ENCODE measurements around the gene MRPL11.

The MRPL11 gene

GRCh38 chr11:66438504-66439466, at the start of gene MRPL11:
TSS of gene MRPL11 (minus strand) at chr11:66438848. CDS start at chr11:66438754, 94 bp downstream.
- peak; percentile 80 for DNase-seq

DNA sequence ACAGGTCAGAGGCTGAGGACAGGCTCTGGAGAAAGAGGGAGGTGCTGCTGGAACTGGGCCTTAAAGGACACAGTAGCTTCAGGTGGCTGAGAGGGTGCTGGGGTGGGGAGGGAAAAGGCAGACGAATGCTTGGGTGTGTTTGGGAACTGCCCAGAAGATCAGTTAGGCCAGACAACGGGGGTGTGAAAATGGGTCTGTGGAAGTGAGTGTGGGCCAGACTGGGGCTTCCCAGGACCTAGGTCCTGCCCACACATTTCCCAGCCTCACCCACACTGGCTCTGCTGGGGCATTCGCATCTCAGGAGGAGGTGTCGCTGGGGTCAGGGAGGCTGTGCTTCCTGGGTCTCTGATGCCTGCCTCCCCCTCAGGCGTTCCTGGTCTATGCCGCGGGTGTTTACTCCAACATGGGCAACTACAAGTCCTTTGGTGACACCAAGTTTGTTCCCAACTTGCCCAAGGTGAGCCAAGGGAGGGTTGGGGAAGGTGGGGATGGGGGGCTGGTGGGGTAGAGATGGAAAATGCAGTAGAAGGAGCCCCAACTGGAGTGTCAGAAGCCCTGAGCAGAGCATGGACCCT, 46.2 kb upstream of the MRPL11 start:
- no peak for DNase-seq

GRCh38 chr11:66480117-66480938, 41.7 kb upstream of the MRPL11 start, which contains the start of gene DPP3:
TSS of gene DPP3 (plus strand) at chr11:66480434. CDS start at chr11:66482201, 1,767 bp downstream.
- DNase-seq: peak; percentile 89

DNA sequence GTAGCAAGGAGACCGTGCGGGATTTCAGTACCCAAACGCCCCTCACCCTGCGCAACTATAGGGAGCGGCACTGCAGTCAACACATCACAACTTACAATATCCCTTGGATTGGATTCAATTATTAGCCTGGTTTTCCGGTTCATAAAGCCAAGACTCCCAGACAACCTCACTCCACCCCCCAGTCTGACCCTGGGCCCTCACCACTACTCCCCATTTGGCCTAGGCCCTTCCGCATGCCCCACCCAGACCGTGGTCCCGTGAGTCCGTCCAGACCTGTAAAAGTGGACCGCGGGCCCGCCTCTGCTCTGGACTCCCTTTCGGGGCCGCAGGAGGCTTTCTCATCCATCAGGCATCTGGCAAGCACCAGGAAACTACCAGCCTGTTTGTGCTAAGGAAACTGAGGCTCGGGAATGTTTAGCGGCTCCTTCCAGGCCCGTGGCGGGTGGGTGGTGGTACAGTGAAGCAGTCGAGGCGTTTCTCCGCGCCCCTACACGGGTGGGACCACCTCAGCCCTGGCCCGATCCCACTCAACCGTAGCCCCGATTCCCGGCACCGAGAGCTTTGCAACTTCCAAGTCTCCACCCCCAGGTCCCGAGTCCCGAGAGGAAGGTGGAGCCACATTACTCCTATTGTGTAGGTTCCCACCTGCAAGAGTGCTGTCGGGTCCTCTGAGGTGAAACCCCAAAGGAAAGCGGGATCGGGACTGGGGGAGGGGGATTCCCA, 40.9 kb upstream of the MRPL11 start:
- DNase-seq: no peak

DNA sequence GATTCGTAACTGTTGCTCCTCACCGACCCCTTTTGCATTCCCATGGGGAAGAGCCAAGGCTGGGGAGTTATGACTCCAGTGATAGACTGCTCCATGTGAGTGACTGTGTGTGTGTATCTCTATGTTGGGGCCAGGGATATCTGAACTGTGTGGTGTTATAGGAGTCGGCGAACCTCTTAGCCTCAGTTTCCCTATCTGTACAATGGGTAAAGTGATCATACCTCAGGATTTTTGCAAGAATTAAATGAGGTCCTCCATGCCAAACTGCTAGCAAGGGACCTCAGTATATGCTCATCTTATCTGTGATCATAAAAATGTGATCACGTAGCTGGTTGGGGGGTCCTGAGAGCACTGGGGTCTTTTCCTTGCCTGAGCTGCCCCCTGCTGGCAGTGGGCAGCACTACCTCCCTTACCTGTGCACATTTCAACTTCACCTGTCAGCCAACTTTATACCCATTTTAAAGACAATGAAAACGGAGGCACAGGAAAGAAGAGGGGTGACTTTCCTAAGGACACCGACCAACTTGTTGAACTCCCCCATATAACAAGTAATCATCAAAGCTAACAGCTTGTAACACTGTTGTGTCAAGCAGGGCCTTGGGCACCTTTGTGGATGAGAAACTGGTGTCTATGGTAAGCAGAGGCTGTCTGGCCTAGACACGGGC, 40.2 kb upstream of the MRPL11 start:
- no peak for DNase-seq

DNA sequence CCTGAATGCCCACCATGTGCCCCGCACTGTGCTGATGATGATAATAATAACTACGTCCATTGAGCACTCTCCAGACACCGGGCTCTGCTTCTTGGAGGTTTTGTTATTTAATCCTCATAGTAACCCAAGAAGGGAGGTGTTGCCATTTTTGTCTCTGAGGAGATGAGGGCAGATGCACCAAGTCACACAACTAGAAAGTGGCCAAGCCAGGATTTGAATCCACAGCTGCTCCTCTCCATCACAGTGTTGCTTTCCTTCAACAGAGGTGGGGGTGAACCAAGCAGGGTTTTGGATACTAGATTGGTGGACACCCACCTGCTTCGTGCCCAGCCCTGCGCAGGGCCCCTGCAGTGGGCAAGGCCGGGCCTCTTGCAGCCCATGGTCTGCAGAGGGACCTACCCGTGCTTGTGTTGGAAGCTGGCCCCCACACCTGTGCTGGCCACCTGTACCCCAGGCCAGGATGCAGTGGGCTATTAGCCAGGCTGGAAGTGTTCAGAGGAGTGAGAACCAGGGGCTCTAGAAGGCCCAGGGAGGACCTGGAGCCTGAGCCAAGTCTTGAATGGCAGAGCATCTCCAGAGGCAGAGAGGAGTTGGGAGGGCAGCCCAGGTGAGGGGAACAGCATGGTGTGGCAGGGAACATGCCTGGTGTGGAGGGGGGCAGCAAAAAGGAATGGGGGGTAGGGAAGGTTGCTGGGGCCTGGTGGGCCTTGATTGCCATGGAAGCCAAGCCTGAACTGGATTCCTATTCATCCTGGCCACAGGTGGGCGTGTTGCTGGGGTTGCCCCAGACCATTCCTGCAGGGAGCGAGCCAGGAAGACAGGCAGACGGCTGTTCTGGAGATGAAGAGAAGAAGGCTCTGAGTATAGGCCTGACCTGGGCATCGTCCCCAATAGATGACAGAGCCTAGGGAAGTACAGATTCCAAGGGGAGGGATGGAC, 38.9 kb upstream of the MRPL11 start:
- DNase-seq: no peak

DNA sequence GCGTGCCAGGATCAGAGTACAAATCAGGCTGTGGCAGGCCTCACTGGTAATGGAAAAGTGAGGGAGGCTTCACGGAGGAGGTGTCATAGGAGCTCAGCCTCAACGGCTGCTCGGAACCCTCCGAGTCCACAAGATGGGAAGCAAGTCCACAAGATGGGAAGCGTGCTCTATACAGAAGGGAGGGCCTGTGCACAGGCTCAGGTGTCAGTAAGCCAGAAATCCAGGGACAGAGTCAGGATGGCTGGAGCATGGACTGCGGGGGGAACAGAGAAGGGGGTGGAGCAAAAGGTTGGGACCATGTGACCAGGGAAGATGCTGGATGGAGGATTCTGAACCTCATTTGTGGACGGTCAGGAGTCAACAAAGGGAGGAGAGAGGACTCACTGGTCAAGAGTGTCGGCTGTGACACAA, 38.2 kb upstream of the MRPL11 start:
- no peak for DNase-seq

DNA sequence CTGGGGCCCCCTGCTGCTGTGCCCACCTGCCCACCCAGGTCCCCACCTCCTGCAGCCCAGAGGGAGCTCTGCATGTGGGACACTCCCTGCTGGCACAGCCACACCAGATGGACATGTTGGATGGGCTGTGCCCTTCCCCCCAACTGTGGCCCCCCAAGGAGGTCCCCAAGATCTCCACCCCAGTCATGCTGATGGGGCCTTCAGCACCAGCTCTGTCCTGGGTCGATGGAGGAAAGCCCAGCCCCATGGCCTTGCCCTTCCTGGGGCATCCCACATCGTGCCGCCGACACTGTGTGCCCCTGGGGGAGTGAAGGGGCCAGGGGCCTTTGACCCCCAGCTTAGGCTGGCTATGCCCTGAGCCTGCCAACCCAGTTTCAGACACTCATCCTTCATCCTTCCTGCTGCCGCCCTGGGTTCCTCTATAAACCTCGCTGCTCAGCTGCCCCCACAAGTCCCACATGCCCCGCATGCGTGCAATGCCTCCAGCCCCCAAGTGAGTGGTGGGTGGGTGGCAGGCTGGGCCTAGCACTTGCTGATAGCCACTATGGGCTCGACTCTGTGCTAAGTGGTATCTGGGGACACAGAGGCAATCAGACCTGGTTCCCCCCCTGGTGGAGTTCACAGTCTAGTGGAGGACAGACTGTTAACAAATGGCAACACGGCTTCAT, 37.7 kb upstream of the MRPL11 start:
- DNase-seq: no peak

DNA sequence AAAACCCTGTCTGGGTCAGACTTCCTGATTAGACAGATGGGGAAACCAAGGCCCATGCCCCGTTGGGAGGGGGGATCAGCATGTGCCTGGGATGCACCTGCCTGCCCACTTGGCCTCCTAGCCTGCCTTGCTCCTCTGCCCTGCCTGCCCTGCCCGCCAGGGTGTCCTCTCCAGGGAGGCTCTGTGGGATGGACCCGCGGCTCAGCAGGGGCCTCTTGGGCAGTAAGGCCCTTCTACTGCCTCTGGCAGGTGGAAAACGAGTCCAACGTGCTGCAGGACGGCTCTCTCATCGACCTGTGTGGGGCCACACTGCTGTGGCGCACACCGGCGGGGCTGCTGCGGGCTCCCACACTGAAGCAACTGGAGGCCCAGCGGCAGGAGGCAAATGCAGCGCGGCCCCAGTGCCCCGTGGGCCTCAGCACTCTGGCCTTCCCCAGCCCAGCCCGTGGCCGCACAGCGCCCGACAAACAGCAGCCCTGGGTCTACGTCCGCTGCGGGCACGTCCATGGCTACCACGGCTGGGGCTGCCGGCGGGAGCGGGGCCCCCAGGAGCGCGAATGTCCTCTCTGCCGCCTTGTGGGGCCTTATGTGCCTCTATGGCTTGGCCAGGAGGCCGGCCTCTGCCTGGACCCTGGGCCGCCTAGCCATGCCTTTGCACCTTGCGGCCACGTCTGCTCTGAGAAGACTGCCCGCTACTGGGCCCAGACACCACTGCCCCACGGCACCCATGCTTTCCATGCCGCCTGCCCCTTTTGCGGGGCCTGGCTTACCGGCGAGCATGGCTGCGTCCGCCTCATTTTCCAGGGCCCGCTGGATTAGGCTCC, 36.9 kb upstream of the MRPL11 start:
- no peak for DNase-seq

GRCh38 chr11:66473608-66474515, 35.2 kb upstream of the MRPL11 start:
- no peak for DNase-seq

- DNase-seq: no peak
Measured at GRCh38 chr11:66473167-66473566, 34.5 kb upstream of the MRPL11 start.

- DNase-seq: no peak
Measured at GRCh38 chr11:66472054-66472453, 33.4 kb upstream of the MRPL11 start.

DNA sequence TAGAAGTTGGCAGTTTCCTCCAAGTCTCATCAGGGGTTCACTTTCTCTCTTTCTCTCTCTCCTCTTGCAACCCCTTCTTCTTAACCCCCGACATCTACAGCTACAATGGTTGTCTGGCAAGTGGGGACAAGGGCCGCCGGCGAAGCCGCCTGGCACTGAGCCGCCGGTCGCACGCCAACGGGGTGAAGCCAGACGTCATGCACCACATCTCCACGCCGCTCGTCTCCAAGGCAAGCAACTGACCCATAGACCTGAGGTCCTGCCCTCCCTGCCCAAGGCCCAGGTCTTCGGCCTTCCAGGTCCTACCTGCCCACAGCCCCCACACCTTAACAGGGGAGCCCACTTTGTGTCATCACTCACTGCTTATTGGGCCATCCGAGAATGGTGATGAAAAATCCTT, 32.5 kb upstream of the MRPL11 start:
- no peak for DNase-seq

DNA sequence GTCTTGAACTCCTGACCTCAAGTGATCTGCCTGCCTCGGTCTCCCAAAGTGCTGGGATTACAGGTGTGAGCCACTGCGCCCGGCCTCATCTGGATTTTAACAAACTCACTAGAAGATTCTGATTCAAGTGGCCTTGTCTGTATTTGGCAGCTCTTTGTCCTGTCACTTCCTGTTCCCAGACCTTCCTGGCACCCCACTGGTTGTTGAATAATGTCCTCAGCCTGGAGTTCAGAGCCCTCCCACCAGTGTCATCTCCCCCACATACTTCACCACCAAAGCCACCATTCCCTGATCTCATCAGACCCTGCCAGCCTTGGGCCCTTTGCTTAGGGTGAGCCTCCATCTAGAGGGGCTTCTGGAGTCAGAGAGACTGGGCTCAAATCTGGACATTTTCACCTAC, 31.4 kb upstream of the MRPL11 start:
- no peak for DNase-seq

DNA sequence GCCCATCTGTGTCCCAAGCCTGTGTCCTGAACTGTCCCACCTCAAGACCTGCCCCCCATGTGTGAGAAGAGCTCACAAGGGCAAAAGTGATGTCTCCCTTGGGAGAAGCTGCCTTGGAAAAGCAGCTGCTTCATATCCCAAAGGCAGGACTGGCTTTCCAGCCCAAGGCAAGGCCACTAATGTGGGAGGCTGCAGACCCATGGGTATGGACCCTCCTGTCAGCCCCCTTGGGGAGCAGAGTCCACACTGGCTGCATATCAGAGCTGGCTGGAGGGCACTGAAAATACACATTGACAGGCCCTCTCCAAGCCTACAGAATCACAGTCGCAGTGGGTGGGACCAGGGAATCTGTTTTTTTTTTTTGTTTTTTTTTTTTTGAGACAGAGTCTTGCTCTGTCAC, 30.8 kb upstream of the MRPL11 start:
- no peak for DNase-seq

DNA sequence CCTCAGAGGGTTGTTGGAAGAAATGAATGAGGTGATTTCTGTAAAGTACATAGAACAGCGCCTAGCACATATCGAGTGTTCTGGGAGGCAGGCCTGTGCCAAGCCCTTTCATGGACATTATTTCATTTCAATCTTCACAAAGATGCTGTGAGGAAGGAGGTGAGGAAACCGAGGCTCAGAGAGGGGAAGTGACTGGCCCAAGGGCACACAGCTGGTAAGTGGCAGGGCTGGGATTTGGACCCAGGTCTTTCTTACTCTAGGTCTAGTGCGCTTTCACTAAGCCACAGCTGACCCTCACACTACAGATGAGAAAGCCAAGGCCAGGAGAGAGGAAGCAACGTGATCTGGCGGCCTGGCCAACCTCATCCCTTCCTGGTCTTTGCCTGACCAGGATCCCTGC, 30.0 kb upstream of the MRPL11 start:
- no peak for DNase-seq

GRCh38 chr11:66467756-66468155, 29.1 kb upstream of the MRPL11 start:
- no peak for DNase-seq

DNA sequence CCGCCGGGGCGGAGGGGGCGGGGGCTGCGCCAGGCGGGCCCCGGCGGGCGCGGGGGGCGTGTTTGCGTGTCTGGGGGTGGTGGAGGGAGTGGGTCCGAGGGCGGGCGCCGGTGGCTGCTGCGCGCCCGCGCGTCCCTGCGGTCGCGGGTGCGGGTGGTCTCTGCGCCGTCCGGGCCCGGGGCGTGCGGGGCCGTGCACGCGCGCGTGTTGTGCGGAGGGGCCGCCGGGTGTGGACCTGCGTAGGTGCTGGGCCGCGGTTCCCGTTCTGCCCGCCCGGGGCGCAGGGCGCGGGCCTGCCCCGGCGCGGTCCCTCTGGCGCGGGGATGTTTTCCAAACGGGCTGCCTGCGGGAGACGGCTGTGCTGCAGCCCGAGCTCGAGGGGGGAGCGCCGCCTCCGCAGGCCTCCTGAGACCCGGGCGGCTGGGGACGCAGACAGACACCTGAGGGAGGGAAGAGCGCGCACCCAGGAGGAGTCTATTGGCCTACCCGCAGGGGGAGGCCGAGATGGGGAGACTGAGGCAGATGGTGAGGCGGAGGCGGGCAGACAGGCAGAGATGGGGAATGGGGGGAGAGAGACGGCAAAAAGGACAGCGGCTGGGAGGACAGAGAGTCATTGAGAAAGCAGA, 28.5 kb upstream of the MRPL11 start:
- DNase-seq: no peak
